ENCODE data around the gene IMP4.

DNA sequence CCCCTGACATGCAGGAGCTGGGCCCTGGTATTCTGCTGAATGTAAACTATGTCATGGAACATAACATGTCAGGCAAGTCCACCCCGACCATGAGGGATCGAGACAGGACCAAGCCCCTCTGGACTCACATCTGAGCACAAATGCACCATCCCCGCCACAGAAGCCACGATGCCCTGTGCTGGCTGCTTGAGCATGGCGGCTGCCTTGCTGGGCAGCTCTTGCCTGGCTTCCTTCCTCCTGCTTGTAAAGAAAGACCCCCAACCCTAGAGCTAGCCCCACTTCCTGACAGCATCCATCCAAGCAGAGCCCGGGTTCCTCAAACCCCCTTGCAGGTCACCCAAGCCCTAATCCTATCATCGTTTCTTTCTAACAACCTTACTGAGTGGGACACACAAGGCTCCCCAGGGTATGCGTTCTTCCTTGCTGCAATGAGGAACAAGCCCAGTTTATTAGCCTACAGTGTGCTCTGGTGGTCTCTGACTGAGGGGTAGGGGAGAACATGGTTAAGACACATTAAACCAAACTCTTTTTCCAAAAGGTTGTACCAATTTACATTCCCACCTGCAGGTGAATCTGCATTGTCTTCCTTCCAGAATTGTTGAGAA, 39.7 kb downstream of the IMP4 start:
- no peak for TF ChIP-seq TAF1 (IDR thresholded peaks at IDR 0.05; ENCODE audit: low read depth)
- TF ChIP-seq, protein P1, sequence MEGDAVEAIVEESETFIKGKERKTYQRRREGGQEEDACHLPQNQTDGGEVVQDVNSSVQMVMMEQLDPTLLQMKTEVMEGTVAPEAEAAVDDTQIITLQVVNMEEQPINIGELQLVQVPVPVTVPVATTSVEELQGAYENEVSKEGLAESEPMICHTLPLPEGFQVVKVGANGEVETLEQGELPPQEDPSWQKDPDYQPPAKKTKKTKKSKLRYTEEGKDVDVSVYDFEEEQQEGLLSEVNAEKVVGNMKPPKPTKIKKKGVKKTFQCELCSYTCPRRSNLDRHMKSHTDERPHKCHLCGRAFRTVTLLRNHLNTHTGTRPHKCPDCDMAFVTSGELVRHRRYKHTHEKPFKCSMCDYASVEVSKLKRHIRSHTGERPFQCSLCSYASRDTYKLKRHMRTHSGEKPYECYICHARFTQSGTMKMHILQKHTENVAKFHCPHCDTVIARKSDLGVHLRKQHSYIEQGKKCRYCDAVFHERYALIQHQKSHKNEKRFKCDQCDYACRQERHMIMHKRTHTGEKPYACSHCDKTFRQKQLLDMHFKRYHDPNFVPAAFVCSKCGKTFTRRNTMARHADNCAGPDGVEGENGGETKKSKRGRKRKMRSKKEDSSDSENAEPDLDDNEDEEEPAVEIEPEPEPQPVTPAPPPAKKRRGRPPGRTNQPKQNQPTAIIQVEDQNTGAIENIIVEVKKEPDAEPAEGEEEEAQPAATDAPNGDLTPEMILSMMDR (IDR thresholded peaks at IDR 0.05; ENCODE audit: poor library complexity, severe bottlenecking), result no peak
- TF ChIP-seq POLR2AphosphoS5 (IDR thresholded peaks at IDR 0.05), result no peak
- no peak for TF ChIP-seq EP300 (conservative IDR thresholded peaks at IDR 0.05; ENCODE audit: poor library complexity, severe bottlenecking)
- TF ChIP-seq, protein P2, sequence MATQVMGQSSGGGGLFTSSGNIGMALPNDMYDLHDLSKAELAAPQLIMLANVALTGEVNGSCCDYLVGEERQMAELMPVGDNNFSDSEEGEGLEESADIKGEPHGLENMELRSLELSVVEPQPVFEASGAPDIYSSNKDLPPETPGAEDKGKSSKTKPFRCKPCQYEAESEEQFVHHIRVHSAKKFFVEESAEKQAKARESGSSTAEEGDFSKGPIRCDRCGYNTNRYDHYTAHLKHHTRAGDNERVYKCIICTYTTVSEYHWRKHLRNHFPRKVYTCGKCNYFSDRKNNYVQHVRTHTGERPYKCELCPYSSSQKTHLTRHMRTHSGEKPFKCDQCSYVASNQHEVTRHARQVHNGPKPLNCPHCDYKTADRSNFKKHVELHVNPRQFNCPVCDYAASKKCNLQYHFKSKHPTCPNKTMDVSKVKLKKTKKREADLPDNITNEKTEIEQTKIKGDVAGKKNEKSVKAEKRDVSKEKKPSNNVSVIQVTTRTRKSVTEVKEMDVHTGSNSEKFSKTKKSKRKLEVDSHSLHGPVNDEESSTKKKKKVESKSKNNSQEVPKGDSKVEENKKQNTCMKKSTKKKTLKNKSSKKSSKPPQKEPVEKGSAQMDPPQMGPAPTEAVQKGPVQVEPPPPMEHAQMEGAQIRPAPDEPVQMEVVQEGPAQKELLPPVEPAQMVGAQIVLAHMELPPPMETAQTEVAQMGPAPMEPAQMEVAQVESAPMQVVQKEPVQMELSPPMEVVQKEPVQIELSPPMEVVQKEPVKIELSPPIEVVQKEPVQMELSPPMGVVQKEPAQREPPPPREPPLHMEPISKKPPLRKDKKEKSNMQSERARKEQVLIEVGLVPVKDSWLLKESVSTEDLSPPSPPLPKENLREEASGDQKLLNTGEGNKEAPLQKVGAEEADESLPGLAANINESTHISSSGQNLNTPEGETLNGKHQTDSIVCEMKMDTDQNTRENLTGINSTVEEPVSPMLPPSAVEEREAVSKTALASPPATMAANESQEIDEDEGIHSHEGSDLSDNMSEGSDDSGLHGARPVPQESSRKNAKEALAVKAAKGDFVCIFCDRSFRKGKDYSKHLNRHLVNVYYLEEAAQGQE (IDR thresholded peaks at IDR 0.05; ENCODE audit: borderline replicate concordance), result no peak
- no peak for TF ChIP-seq MXI1 (conservative IDR thresholded peaks at IDR 0.05; ENCODE audit: poor library complexity, severe bottlenecking)

Data from neural cell (in vitro differentiated cells).